Ishikawa (cell line): ENCODE data around the gene MYO1A.

Experiments
- CEBPB ChIP-seq: IDR thresholded peaks from 2 replicates; pipeline ENCODE4 v1.6.1; 2012
- CREB1 ChIP-seq: IDR thresholded peaks from 2 replicates; pipeline ENCODE4 v1.6.1; 2012; ENCODE audit warnings: low read depth
- EGR1 ChIP-seq: IDR thresholded peaks from 2 replicates; pipeline ENCODE4 v1.6.1; 2012
- EP300 ChIP-seq: IDR thresholded peaks from 2 replicates; pipeline ENCODE4 v1.6.1; 2012; ENCODE audit warnings: borderline replicate concordance
- FOXM1 ChIP-seq: IDR thresholded peaks from 2 replicates; pipeline ENCODE4 v1.6.1; 2012; ENCODE audit warnings: low read depth, borderline replicate concordance
- NFIC ChIP-seq: IDR thresholded peaks from 2 replicates; pipeline ENCODE4 v1.6.1; 2012
- RAD21 ChIP-seq: IDR thresholded peaks from 2 replicates; pipeline ENCODE4 v1.6.1; 2012; ENCODE audit warnings: low read depth
- TAF1 ChIP-seq: IDR thresholded peaks from 2 replicates; pipeline ENCODE4 v1.6.1; 2012; ENCODE audit warnings: low read depth, mild to moderate bottlenecking
- TCF12 ChIP-seq: IDR thresholded peaks from 2 replicates; pipeline ENCODE4 v1.6.1; 2012; ENCODE audit warnings: low read depth
- TEAD4 ChIP-seq: IDR thresholded peaks from 2 replicates; pipeline ENCODE4 v1.6.1; 2012
- YY1 ChIP-seq: IDR thresholded peaks from 2 replicates; pipeline ENCODE4 v1.6.1; 2012; ENCODE audit warnings: low read depth
- ZBTB7A ChIP-seq: IDR thresholded peaks from 2 replicates; pipeline ENCODE4 v1.6.1; 2012; ENCODE audit warnings: low read depth
- TF ChIP-seq, protein P1 (sequence below): IDR thresholded peaks from 2 replicates; pipeline ENCODE4 v1.6.1; 2012
- TF ChIP-seq, protein P2 (sequence below): IDR thresholded peaks from 2 replicates; pipeline ENCODE4 v1.6.1; 2012
- TF ChIP-seq, protein P3 (sequence below): IDR thresholded peaks from 2 replicates; pipeline ENCODE4 v1.6.1; 2012; ENCODE audit warnings: low read depth, mild to moderate bottlenecking

The MYO1A gene

DNA sequence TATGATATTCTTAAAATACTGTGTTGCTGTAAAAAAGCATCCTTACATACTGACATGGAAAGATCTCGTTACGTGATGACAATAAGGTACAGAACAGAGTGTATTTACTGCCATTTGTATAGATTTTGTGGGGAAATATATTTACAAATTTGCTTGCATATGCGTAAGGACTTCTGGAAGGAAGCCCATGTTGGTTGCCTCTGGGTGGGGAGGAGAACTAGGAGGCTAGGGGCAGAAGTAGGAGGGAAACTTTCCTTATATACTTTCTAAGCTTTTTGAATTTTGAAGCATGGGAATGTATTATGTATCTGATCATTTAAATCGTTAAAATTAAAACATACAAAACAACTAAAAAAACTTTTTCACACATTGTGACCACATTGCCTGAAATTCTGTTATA, 9.7 kb downstream of the MYO1A start:
- TF ChIP-seq CREB1 (no peak), CEBPB (no peak), RAD21 (no peak), TCF12 (no peak)

DNA sequence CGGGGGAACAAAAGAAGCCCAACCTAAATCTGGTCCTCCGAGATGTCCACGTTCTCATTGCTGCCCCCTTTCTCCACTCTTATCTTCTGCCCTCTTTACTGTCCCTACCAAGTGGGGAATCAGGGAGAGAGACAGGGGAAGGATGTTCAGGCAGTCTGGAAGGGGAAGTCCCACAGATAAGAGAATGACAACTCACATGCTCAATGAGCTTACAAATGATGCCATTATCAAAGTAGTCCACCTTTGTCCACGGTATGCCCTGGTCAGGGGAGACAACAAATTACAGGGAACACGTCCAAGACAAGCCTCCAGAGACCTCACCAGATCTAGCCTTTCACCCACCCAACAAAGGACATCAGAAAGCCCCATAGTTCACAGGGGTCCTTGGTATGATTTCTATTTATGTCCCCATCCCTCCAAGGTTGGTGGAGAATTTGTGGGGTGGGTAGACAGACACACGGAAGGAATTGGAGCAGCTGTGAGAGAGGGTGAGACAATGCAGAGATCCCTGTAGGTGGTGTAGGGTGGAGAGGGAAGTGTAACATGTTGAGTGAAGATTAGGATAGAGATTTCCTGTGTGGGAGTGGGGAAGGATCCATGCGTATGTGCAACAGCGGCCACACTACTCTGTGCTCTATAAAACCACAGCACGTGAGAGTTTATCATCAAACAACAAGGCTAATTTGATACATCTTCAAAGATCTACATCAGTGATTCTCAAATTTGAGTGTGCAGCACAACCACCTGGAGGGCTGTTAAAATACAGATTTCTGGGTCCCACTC, 10.7 kb downstream of the MYO1A start:
- TF ChIP-seq CREB1 (no peak), CEBPB (no peak), ZBTB7A (no peak), EGR1 (no peak), EP300 (no peak), NFIC (no peak), RAD21 (no peak), FOXM1 (no peak), TCF12 (no peak)
- TF ChIP-seq, protein P1, sequence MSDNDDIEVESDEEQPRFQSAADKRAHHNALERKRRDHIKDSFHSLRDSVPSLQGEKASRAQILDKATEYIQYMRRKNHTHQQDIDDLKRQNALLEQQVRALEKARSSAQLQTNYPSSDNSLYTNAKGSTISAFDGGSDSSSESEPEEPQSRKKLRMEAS, result no peak
- TF ChIP-seq, protein P2, sequence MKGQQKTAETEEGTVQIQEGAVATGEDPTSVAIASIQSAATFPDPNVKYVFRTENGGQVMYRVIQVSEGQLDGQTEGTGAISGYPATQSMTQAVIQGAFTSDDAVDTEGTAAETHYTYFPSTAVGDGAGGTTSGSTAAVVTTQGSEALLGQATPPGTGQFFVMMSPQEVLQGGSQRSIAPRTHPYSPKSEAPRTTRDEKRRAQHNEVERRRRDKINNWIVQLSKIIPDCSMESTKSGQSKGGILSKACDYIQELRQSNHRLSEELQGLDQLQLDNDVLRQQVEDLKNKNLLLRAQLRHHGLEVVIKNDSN, result no peak

GRCh38 chr12:57037264-57037663, 12.7 kb downstream of the MYO1A start:
- no peak for TF ChIP-seq FOXM1
- TF ChIP-seq TAF1, result no peak
- TF ChIP-seq EGR1, result no peak
- TF ChIP-seq, protein P2, result no peak
- TF ChIP-seq, protein P3, sequence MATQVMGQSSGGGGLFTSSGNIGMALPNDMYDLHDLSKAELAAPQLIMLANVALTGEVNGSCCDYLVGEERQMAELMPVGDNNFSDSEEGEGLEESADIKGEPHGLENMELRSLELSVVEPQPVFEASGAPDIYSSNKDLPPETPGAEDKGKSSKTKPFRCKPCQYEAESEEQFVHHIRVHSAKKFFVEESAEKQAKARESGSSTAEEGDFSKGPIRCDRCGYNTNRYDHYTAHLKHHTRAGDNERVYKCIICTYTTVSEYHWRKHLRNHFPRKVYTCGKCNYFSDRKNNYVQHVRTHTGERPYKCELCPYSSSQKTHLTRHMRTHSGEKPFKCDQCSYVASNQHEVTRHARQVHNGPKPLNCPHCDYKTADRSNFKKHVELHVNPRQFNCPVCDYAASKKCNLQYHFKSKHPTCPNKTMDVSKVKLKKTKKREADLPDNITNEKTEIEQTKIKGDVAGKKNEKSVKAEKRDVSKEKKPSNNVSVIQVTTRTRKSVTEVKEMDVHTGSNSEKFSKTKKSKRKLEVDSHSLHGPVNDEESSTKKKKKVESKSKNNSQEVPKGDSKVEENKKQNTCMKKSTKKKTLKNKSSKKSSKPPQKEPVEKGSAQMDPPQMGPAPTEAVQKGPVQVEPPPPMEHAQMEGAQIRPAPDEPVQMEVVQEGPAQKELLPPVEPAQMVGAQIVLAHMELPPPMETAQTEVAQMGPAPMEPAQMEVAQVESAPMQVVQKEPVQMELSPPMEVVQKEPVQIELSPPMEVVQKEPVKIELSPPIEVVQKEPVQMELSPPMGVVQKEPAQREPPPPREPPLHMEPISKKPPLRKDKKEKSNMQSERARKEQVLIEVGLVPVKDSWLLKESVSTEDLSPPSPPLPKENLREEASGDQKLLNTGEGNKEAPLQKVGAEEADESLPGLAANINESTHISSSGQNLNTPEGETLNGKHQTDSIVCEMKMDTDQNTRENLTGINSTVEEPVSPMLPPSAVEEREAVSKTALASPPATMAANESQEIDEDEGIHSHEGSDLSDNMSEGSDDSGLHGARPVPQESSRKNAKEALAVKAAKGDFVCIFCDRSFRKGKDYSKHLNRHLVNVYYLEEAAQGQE, result no peak
- TF ChIP-seq TCF12, result no peak
- TF ChIP-seq NFIC, result no peak
- TF ChIP-seq EP300, result no peak
- TF ChIP-seq YY1, result no peak
- TF ChIP-seq TEAD4, result no peak
- TF ChIP-seq RAD21, result no peak
- TF ChIP-seq CREB1, result no peak
- no peak for TF ChIP-seq ZBTB7A
- no peak for TF ChIP-seq CEBPB
- TF ChIP-seq, protein P1, result no peak

- TF ChIP-seq YY1 (no peak), EP300 (no peak), TAF1 (no peak), TCF12 (no peak), NFIC (no peak), FOXM1 (no peak), CEBPB (no peak), ZBTB7A (no peak), TEAD4 (no peak), CREB1 (no peak)
- TF ChIP-seq, protein P1, result no peak
- TF ChIP-seq, protein P3, result no peak
Observed at GRCh38 chr12:57033431-57033830, 16.5 kb downstream of the MYO1A start.

DNA sequence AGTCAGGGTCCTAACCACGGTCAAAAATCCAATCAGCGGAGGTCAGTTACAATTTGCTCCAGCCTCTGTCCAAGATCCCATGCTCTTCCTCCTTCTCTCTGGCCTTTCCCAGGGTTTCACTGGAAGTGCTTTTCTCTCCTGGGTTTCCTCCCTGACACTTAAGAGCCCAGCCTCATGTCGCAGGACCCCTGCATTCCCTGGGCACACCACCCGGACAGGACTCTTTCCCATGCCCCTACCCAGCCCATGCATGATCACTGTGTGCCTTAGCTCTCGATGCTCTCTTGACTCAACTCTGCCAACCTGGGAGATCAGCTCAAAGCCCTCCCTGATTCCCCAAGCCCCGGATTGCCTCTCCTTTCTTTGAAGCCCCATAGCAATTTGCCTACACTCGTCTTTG, 18.1 kb downstream of the MYO1A start:
- TF ChIP-seq CEBPB (no peak), TAF1 (no peak), TCF12 (no peak), RAD21 (no peak), TEAD4 (no peak), CREB1 (no peak), EP300 (no peak), NFIC (no peak), FOXM1 (no peak), EGR1 (no peak), ZBTB7A (no peak), YY1 (no peak)
- TF ChIP-seq, protein P3, result no peak
- TF ChIP-seq, protein P1, result no peak
- TF ChIP-seq, protein P2, result no peak
